Smooth muscle cell (in vitro differentiated cells): ENCODE measurements around the gene OSBPL9. TPM values are rescaled to one million over a fixed set of nuclear protein-coding genes. Genes with fewer than 3 reads are reported as not detected.
A peak's percentile ranks its signal among the peaks of the same experiment; 100 is the strongest.

Experiments used
- DNase-seq: peaks from one replicate; lab custom pipeline; 2025; ENCODE audit not compliant: unreplicated experiment; lab: John Stamatoyannopoulos, UW
- H2AFZ ChIP-seq: fragments of 200-600 bp; sonication (generic); 2 replicates; pipeline ENCODE4 v1.6.0; 2016; ENCODE audit warnings: antibody characterized with exemption, low read depth, mild to moderate bottlenecking
- H3F3A ChIP-seq: fragments of 200-600 bp; sonication (generic); 2 replicates; pipeline ENCODE4 v1.6.0; 2017; ENCODE audit warnings: antibody characterized with exemption, low read depth
- H3K27ac ChIP-seq: fragments of 200-600 bp; sonication (generic); 2 replicates; pipeline ENCODE4 v1.5.1; 2016; ENCODE audit warnings: low read depth, mild to moderate bottlenecking
- H3K27me3 ChIP-seq: fragments of 200-600 bp; sonication (generic); 2 replicates; pipeline ENCODE4 v1.6.1; 2016; ENCODE audit warnings: low read depth, mild to moderate bottlenecking
- H3K36me3 ChIP-seq: fragments of 200-600 bp; sonication (generic); 2 replicates; pipeline ENCODE4 v1.5.1; 2016; ENCODE audit warnings: low read depth
- H3K4me1 ChIP-seq: fragments of 200-600 bp; sonication (generic); 2 replicates; pipeline ENCODE4 v1.5.1; 2016; ENCODE audit warnings: low read depth
- H3K4me2 ChIP-seq: fragments of 200-600 bp; sonication (generic); 2 replicates; pipeline ENCODE4 v1.6.0; 2016; ENCODE audit warnings: mild to moderate bottlenecking
- H3K4me3 ChIP-seq: fragments of 200-600 bp; sonication (generic); 2 replicates; pipeline ENCODE4 v1.5.1; 2016; ENCODE audit warnings: mild to moderate bottlenecking
- H3K79me2 ChIP-seq: fragments of 200-600 bp; sonication (generic); 2 replicates; pipeline ENCODE4 v1.6.0; 2016; ENCODE audit warnings: low read depth, mild to moderate bottlenecking
- H3K9ac ChIP-seq: fragments of 200-600 bp; sonication (generic); 2 replicates; pipeline ENCODE4 v1.6.0; 2016; ENCODE audit warnings: low read depth
- H3K9me3 ChIP-seq: fragments of 200-600 bp; sonication (generic); replicated peaks from 2 replicates; pipeline ENCODE4 v1.5.1; 2016; ENCODE audit warnings: low read depth
- H4K20me1 ChIP-seq: fragments of 200-600 bp; sonication (generic); 2 replicates; pipeline ENCODE4 v1.6.0; 2016; ENCODE audit warnings: low read depth
- WGBS: methylation state at CpG from one replicate; pipeline ENCODE4 v1.1.7; 2016; ENCODE audit warnings: low lambda C conversion rate; 5-methylcytosine and 5-hydroxymethylcytosine counted together
- polyA plus RNA-seq: library from polyadenylated mRNA; unstranded; fragments of >200 nt; fragmentation: Nextera tagmentation; extraction: Ambion mirVana; gene quantifications from 2 replicates; pipeline ENCODE4 v1.2.1, GENCODE V29; 2016
- total RNA-seq: library from RNA; depleted of rRNA; stranded (reverse); fragments of >200 nt; gene quantifications from 2 replicates; pipeline ENCODE4 v1.2.3, GENCODE V29; 2014
- TF ChIP-seq, protein P1 (sequence below): fragments of 200-600 bp; sonication (generic); IDR thresholded peaks from 2 replicates; pipeline ENCODE4 v1.5.1; 2017; ENCODE audit warnings: borderline replicate concordance, mild to moderate bottlenecking, antibody characterized with exemption; ENCODE audit not compliant: insufficient read depth, poor library complexity, severe bottlenecking

Gene OSBPL9
- total and polyA plus RNA-seq, 2 experiments from 2014 or later: 66.7 to 112 TPM

DNA sequence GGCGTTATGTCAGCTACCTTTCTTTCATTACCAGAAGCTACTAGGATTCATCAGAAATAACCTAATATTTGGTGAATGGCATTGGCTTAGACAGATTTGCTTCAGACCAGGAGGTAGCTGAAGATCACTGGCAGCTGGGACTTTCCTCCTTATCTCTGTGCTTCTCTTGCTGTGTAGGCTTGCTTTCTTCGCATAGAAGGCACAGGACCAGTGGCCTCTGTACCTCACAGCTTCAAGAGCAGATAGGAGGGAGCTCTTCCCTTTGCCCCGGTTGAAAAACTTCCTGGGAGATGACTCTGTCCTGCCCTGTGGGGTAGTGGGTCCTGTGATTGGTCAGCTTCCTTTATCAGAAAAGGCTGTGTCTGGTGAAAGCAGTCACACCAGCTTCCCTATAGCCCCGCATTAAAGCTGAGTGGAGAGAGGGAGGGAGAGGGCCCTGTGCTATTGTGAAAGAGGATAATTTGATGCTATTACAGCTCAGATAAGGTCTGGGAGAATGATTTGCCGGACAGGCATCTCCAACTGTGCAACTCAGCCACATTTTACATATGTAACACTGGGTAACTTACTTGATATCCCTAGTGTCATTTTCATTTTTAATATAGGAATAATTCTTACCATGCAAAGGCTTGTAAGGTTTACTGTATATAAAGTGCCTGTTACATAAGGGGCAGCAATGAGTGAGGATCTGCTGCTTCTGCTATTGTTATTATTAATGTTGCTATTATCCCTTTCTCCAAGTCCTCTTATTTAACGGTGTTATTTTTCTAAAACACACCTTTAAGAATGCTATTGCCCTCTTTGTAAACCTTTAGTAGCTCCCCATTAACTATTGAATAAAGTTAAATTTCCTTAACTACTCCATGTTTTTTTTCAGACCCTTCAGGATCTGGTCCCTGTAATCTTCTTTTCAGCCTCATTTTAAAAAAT, 31.6 kb downstream of the OSBPL9 start:
- Histone ChIP-seq H4K20me1 (peaks cover 41% of the 10 kb centered on the region), H3K36me3 (no peaks in the 10 kb centered on the region), H3K4me2 (peak overlapping the region; percentile 47), H3F3A (peaks cover 16% of the 10 kb centered on the region), H3K4me3 (no peak overlapping the region), H3K4me1 (peaks cover 8% of the 10 kb centered on the region), H3K79me2 (peaks cover 47% of the 10 kb centered on the region), H3K27ac (peak overlapping the region; percentile 77), H3K9me3 (no peaks in the 10 kb centered on the region), H2AFZ (no peak overlapping the region), H3K27me3 (no peaks in the 10 kb centered on the region), H3K9ac (no peak overlapping the region)
- DNase-seq: peak; percentile 10
- 27% methylated on average over 6 of the region's 6 CpGs for WGBS
- TF ChIP-seq, protein P1, sequence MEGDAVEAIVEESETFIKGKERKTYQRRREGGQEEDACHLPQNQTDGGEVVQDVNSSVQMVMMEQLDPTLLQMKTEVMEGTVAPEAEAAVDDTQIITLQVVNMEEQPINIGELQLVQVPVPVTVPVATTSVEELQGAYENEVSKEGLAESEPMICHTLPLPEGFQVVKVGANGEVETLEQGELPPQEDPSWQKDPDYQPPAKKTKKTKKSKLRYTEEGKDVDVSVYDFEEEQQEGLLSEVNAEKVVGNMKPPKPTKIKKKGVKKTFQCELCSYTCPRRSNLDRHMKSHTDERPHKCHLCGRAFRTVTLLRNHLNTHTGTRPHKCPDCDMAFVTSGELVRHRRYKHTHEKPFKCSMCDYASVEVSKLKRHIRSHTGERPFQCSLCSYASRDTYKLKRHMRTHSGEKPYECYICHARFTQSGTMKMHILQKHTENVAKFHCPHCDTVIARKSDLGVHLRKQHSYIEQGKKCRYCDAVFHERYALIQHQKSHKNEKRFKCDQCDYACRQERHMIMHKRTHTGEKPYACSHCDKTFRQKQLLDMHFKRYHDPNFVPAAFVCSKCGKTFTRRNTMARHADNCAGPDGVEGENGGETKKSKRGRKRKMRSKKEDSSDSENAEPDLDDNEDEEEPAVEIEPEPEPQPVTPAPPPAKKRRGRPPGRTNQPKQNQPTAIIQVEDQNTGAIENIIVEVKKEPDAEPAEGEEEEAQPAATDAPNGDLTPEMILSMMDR: no peak

DNA sequence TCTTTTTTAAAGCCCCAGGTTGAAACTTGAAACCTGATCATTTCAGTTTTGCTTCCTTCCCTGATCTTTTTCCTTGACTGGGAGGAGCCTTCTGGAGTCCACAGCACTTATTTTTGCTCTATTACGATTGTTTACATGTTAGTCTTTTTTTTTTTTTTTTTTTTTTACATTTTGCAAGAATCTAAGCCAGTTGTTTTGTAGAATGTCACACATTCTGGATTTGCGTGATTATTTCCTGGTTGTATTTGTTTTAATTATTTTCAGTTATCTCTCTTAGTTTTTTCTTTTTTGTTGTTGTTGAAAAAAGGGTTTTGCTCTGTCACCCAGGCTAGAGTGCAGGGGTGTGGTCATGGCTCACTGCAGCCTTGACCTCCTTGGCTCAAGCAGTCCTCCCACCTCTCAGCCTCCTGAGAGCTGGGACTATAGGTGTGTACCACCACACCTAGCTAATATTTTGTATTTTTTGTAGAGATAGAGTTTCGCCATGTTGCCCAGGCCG, 32.8 kb downstream of the OSBPL9 start:
- no peaks in the 10 kb centered on the region for H3K36me3 ChIP-seq
- WGBS: 89% methylated on average over 4 of the region's 4 CpGs
- H3K79me2 ChIP-seq: peaks cover 47% of the 10 kb centered on the region
- H4K20me1 ChIP-seq: peaks cover 41% of the 10 kb centered on the region
- H3F3A ChIP-seq: peaks cover 16% of the 10 kb centered on the region
- no peak for DNase-seq
- H3K27ac ChIP-seq: peak overlapping the region; percentile 77
- no peaks in the 10 kb centered on the region for H3K27me3 ChIP-seq
- H3K4me2 ChIP-seq: peak overlapping the region; percentile 33
- no peak overlapping the region for H3K9ac ChIP-seq
- H3K4me1 ChIP-seq: peaks cover 8% of the 10 kb centered on the region
- no peak overlapping the region for H2AFZ ChIP-seq
- no peak overlapping the region for H3K4me3 ChIP-seq
- H3K9me3 ChIP-seq: no peaks in the 10 kb centered on the region
- TF ChIP-seq, protein P1: no peak

DNA sequence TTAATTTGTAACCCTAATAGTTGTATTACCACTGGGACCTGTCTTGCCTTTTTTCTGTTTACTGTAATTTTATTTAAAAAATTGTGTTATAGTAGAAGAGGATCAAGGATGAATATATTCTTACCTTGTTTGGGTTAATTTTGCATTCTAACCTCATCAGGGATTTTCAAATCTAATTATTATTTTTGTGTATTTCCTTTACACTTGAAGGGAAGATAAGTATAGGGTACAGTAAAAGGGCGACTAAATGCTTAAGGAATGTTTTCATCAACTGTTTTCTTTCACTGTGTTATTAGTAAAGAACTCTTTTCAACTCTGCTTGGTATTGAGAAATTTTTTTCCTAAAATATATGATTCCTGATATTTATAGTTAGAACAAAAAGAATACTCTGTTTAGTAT, 33.3 kb downstream of the OSBPL9 start:
- DNase-seq: no peak
- peaks cover 8% of the 10 kb centered on the region for H3K4me1 ChIP-seq
- WGBS: 80% methylated on average over 1 of the region's 1 CpG
- no peak overlapping the region for H3K9ac ChIP-seq
- peak overlapping the region; percentile 33 for H3K4me2 ChIP-seq
- no peak overlapping the region for H3K4me3 ChIP-seq
- H4K20me1 ChIP-seq: peaks cover 35% of the 10 kb centered on the region
- peaks cover 44% of the 10 kb centered on the region for H3K79me2 ChIP-seq
- H3K36me3 ChIP-seq: no peaks in the 10 kb centered on the region
- H3K27ac ChIP-seq: peak overlapping the region; percentile 77
- no peak overlapping the region for H2AFZ ChIP-seq
- TF ChIP-seq, protein P1: no peak
- no peaks in the 10 kb centered on the region for H3K27me3 ChIP-seq
- peaks cover 10% of the 10 kb centered on the region for H3F3A ChIP-seq
- no peaks in the 10 kb centered on the region for H3K9me3 ChIP-seq
